HEK293 (cell line): ENCODE results near the gene CNPY4.

Source experiments
- CTCF ChIA-PET: fragments of 350-600 bp; formaldehyde crosslinking; extraction: SDS; loops from one replicate; lab custom pipeline; 2021; ENCODE audit warnings: antibody characterized with exemption; lab: Yijun Ruan, JAX
- POLR2A ChIA-PET: fragments of 300-600 bp; formaldehyde crosslinking; extraction: SDS; loops from one replicate; lab custom pipeline; 2020; ENCODE audit warnings: antibody characterized with exemption, inconsistent platforms; lab: Yijun Ruan, JAX
- H3K27ac ChIP-seq: fragments of 200-500 bp; sonication (Bioruptor generic); 2 replicates; pipeline ENCODE4 v1.5.1; 2014; ENCODE audit warnings: low read depth, low read length, control low read depth, inconsistent platforms; ENCODE audit errors: extremely low read depth
- H3K36me3 ChIP-seq, 2 experiments: fragments of 200-500 bp in 1 of 2; sonication (Bioruptor generic) in 1 of 2; 1 replicate in 1 of 2; 2 replicates in 1 of 2; pipeline ENCODE4 v1.5.1; 2014 to 2017; ENCODE audit warnings: inconsistent platforms in 2 of 2, low read length in 2 of 2; ENCODE audit not compliant: control insufficient read depth in 2 of 2, insufficient read depth in 1 of 2
- H3K4me1 ChIP-seq: fragments of 200-500 bp; sonication (Bioruptor generic); 2 replicates; pipeline ENCODE4 v1.5.1; 2014; ENCODE audit warnings: mild to moderate bottlenecking, low read length, inconsistent platforms; ENCODE audit not compliant: control insufficient read depth, insufficient read depth
- H3K4me3 ChIP-seq: 2 replicates; pipeline ENCODE4 v1.5.1; 2011; ENCODE audit warnings: low read depth, mild to moderate bottlenecking, control low read depth, low read length, moderate library complexity
- H3K9me3 ChIP-seq: fragments of 200-500 bp; sonication (Bioruptor generic); 2 replicates; pipeline ENCODE4 v1.5.1; 2014; ENCODE audit warnings: low read depth, low read length, inconsistent platforms; ENCODE audit not compliant: control insufficient read depth, insufficient read depth
- FEZF1 ChIP-seq: fragments of 450-650 bp; formaldehyde crosslinking; IDR thresholded peaks from 2 replicates; pipeline ENCODE4 v1.5.1; 2016; ENCODE audit warnings: missing biosample characterization, missing genetic modification characterization
- HOXD13 ChIP-seq: sonication (generic); formaldehyde crosslinking; IDR thresholded peaks from 2 replicates; pipeline ENCODE4 v1.8.0; 2022; ENCODE audit warnings: missing genetic modification reagents, borderline replicate concordance
- REPIN1 ChIP-seq: fragments of 450-650 bp; formaldehyde crosslinking; IDR thresholded peaks from 2 replicates; pipeline ENCODE4 v1.5.1; 2017; ENCODE audit warnings: missing biosample characterization, missing genetic modification characterization, low read depth
- SETDB1 ChIP-seq: IDR thresholded peaks from one replicate; pipeline ENCODE4 v1.6.1; 2017; ENCODE audit warnings: mild to moderate bottlenecking, low read length, moderate library complexity, mixed read lengths; ENCODE audit not compliant: insufficient read length
- YY2 ChIP-seq: fragments of 450-650 bp; formaldehyde crosslinking; IDR thresholded peaks from 2 replicates; pipeline ENCODE4 v1.5.1; 2016; ENCODE audit warnings: missing biosample characterization, missing genetic modification characterization
- ZFHX2 ChIP-seq: fragments of 450-650 bp; formaldehyde crosslinking; conservative IDR thresholded peaks from 2 replicates; pipeline ENCODE4 v1.5.1; 2016; ENCODE audit warnings: missing biosample characterization, missing genetic modification characterization
- ZNF292 ChIP-seq: fragments of 450-650 bp; formaldehyde crosslinking; IDR thresholded peaks from 2 replicates; pipeline ENCODE4 v1.5.1; 2016; ENCODE audit warnings: low read depth, missing biosample characterization, missing genetic modification characterization, borderline replicate concordance
- ZNF341 ChIP-seq: fragments of 450-650 bp; formaldehyde crosslinking; IDR thresholded peaks from 2 replicates; pipeline ENCODE4; 2016; ENCODE audit warnings: low read depth, missing biosample characterization, missing genetic modification characterization
- ZNF350 ChIP-seq: fragments of 450-650 bp; formaldehyde crosslinking; IDR thresholded peaks from 2 replicates; pipeline ENCODE4 v1.5.0; 2017; ENCODE audit warnings: missing biosample characterization, mild to moderate bottlenecking, missing genetic modification characterization
- ZNF37A ChIP-seq: fragments of 450-650 bp; IDR thresholded peaks from 2 replicates; pipeline ENCODE4 v1.5.1; 2018; ENCODE audit warnings: missing biosample characterization, missing genetic modification characterization
- ZNF530 ChIP-seq: fragments of 450-650 bp; formaldehyde crosslinking; IDR thresholded peaks from 2 replicates; pipeline ENCODE4 v1.5.1; 2016; ENCODE audit warnings: low read depth, missing biosample characterization, missing genetic modification characterization
- ZNF549 ChIP-seq: fragments of 450-650 bp; IDR thresholded peaks from 2 replicates; pipeline ENCODE4 v1.5.1; 2018; ENCODE audit warnings: missing biosample characterization, missing genetic modification characterization, mild to moderate bottlenecking, inconsistent platforms, moderate library complexity
- ZNF623 ChIP-seq: fragments of 450-650 bp; formaldehyde crosslinking; IDR thresholded peaks from 2 replicates; pipeline ENCODE4 v1.5.1; 2016; ENCODE audit warnings: missing biosample characterization, missing genetic modification characterization
- ZNF701 ChIP-seq: fragments of 450-650 bp; formaldehyde crosslinking; IDR thresholded peaks from 2 replicates; pipeline ENCODE4 v1.5.1; 2016; ENCODE audit warnings: missing biosample characterization, missing genetic modification characterization
- ZNF707 ChIP-seq: fragments of 450-650 bp; formaldehyde crosslinking; IDR thresholded peaks from 2 replicates; pipeline ENCODE4 v1.5.1; 2016; ENCODE audit warnings: missing biosample characterization, missing genetic modification characterization
- ZNF76 ChIP-seq: fragments of 450-650 bp; formaldehyde crosslinking; IDR thresholded peaks from 2 replicates; pipeline ENCODE4; 2016; ENCODE audit warnings: low read depth, missing biosample characterization, missing genetic modification characterization, borderline replicate concordance
- TF ChIP-seq, protein P1 (sequence below): fragments of 450-650 bp; formaldehyde crosslinking; IDR thresholded peaks from 2 replicates; pipeline ENCODE4 v1.5.1; 2016; ENCODE audit warnings: missing biosample characterization, missing genetic modification characterization, low read depth
- TF ChIP-seq, protein P2 (sequence below): fragments of 450-650 bp; formaldehyde crosslinking; IDR thresholded peaks from 2 replicates; pipeline ENCODE4 v1.5.1; 2016; ENCODE audit warnings: missing biosample characterization, missing genetic modification characterization
- TF ChIP-seq, protein P3 (sequence below): fragments of 450-650 bp; formaldehyde crosslinking; IDR thresholded peaks from 2 replicates; pipeline ENCODE4 v1.5.1; 2016; ENCODE audit warnings: missing biosample characterization, missing genetic modification characterization

Gene CNPY4

DNA sequence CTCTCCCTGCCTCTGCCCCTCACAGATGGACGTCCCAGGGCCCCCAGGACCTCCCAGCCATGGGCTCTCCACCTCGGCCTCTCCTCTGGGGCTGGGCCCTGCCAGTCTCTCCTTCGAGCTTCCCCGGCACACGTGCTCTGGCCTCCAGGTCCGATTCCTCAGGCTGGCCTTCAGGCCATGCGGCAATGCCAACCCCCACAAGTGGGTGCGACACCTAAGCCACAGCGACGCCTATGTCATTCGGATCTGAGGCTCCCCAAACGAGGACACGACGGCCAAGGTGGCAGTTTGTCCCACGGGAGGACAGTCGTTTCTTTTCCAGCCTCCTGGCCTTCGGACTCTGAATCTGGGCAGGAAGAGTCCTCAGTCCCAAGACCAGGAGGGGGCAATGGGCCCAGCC, 12.8 kb upstream of the CNPY4 start (continued):
- TF ChIP-seq, protein P1, sequence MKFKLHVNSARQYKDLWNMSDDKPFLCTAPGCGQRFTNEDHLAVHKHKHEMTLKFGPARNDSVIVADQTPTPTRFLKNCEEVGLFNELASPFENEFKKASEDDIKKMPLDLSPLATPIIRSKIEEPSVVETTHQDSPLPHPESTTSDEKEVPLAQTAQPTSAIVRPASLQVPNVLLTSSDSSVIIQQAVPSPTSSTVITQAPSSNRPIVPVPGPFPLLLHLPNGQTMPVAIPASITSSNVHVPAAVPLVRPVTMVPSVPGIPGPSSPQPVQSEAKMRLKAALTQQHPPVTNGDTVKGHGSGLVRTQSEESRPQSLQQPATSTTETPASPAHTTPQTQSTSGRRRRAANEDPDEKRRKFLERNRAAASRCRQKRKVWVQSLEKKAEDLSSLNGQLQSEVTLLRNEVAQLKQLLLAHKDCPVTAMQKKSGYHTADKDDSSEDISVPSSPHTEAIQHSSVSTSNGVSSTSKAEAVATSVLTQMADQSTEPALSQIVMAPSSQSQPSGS (tag by site-specific recombination), result no peak
- no peak for TF ChIP-seq FEZF1 (tag by site-specific recombination)
- no peak for TF ChIP-seq ZNF701 (tag by site-specific recombination)
- no peak for TF ChIP-seq SETDB1
- no peak for TF ChIP-seq HOXD13 (CRISPR knock-in tag)

DNA sequence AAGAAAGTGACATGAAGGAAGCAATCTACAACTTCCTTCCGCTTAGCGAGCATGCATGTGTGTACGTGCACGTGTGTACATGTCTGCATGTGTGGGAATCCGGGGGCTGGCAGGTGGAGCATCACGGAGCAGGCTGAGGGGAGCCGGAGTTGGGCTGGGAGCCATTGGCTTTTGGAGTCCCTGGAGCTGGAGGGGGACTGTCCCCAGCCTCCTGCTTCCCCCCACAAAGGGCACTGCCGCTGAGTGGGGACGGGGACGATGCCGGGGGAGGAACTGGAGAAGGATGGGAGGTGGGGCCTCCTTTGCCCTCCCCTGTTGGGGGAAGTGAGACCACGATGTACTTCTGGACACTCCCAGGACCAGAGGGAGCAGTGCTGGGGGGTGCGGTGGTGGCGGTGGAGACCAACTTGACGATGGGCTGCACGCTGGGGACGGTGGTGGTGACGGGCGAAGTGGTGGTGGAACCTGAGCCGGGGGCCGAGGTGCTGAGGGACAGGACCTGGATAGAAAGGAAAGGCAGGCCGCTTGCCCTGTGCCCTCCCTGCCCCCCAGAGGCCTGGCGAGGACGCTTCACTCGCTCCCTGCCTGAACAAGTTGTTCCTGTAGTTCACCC, 12.2 kb upstream of the CNPY4 start:
- TF ChIP-seq ZNF76 (tag by site-specific recombination) (no peak), ZFHX2 (tag by site-specific recombination) (no peak), ZNF350 (tag by site-specific recombination) (no peak), ZNF549 (no peak), ZNF623 (tag by site-specific recombination) (no peak), ZNF530 (no peak), REPIN1 (tag by site-specific recombination) (no peak), ZNF292 (tag by site-specific recombination) (no peak), ZNF341 (tag by site-specific recombination) (no peak)
- TF ChIP-seq, protein P2, sequence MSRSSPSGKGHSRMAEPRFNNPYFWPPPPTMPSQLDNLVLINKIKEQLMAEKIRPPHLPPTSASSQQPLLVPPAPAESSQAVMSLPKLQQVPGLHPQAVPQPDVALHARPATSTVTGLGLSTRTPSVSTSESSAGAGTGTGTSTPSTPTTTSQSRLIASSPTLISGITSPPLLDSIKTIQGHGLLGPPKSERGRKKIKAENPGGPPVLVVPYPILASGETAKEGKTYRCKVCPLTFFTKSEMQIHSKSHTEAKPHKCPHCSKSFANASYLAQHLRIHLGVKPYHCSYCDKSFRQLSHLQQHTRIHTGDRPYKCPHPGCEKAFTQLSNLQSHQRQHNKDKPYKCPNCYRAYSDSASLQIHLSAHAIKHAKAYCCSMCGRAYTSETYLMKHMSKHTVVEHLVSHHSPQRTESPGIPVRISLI (tag by site-specific recombination), result no peak
- Histone ChIP-seq H3K9me3 (no peaks in the 10 kb centered on the region), H3K4me3 (no peak overlapping the region), H3K4me1 (no peaks in the 10 kb centered on the region), H3K27ac (no peak overlapping the region), H3K36me3 (peaks cover 21 to 75% of the 10 kb centered on the region in 2 experiments)
- CTCF ChIA-PET, result no interaction called here
- POLR2A ChIA-PET, result no interaction called here

DNA sequence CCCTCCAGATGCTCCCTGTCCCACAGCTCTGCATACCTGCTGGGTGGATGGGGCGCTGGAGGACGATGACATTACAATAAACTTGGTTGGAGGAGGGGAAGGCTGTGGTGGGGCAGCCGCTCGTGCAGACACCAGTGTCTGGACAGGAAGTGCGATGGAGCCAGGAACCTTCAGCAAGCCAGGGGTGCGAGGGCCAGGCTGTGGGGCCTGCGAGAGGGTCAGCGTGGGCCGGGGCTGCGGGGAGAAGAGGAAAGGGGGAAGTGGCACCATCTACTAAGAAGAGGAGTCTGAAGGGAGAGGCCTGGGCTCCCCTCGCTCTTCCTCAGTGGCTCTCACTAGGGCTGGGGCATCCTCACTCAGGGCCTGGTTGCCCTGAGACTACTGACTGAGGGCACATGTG, 11.5 kb upstream of the CNPY4 start:
- Histone ChIP-seq H3K27ac (no peak overlapping the region), H3K4me1 (no peaks in the 10 kb centered on the region), H3K36me3 (peaks cover 27 to 79% of the 10 kb centered on the region in 2 experiments), H3K4me3 (no peak overlapping the region), H3K9me3 (no peaks in the 10 kb centered on the region)
- TF ChIP-seq ZNF37A (tag by site-specific recombination), result no peak
- no peak for TF ChIP-seq ZNF549
- TF ChIP-seq YY2 (tag by site-specific recombination), result no peak
- TF ChIP-seq ZNF707, result no peak
- TF ChIP-seq, protein P3, sequence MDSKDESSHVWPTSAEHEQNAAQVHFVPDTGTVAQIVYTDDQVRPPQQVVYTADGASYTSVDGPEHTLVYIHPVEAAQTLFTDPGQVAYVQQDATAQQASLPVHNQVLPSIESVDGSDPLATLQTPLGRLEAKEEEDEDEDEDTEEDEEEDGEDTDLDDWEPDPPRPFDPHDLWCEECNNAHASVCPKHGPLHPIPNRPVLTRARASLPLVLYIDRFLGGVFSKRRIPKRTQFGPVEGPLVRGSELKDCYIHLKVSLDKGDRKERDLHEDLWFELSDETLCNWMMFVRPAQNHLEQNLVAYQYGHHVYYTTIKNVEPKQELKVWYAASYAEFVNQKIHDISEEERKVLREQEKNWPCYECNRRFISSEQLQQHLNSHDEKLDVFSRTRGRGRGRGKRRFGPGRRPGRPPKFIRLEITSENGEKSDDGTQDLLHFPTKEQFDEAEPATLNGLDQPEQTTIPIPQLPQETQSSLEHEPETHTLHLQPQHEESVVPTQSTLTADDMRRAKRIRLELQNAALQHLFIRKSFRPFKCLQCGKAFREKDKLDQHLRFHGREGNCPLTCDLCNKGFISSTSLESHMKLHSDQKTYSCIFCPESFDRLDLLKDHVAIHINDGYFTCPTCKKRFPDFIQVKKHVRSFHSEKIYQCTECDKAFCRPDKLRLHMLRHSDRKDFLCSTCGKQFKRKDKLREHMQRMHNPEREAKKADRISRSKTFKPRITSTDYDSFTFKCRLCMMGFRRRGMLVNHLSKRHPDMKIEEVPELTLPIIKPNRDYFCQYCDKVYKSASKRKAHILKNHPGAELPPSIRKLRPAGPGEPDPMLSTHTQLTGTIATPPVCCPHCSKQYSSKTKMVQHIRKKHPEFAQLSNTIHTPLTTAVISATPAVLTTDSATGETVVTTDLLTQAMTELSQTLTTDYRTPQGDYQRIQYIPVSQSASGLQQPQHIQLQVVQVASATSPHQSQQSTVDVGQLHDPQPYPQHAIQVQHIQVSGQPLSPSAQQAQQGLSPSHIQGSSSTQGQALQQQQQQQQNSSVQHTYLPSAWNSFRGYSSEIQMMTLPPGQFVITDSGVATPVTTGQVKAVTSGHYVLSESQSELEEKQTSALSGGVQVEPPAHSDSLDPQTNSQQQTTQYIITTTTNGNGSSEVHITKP (tag by site-specific recombination), result 0 out of 2 replicates have a peak, but pooled peaks have one; percentile 16
- ChIA-PET CTCF (interaction anchor here (0.5 kb wide), 1 partner anchor 22 kb away, joined by 4 read pairs; no protein-coding TSS in a partner anchor), POLR2A (no interaction called here)
